OCI-LY7 (cell line): ENCODE results near the gene UBE4A.

ENCODE experiments used
- EZH2phosphoT487 ChIP-seq: fragments of 200-600 bp; sonication (generic); IDR thresholded peaks from 2 replicates; pipeline ENCODE4 v1.6.1; 2018; ENCODE audit warnings: low read depth, borderline replicate concordance, mild to moderate bottlenecking, mixed run types, antibody characterized with exemption, low read length, moderate library complexity, mixed read lengths
- TF ChIP-seq, protein P1 (sequence below): fragments of 200-600 bp; sonication (generic); conservative IDR thresholded peaks from 2 replicates; pipeline ENCODE4 v1.5.1; 2014; ENCODE audit warnings: mild to moderate bottlenecking, antibody characterized with exemption, low read length, moderate library complexity, mixed read lengths

DNA sequence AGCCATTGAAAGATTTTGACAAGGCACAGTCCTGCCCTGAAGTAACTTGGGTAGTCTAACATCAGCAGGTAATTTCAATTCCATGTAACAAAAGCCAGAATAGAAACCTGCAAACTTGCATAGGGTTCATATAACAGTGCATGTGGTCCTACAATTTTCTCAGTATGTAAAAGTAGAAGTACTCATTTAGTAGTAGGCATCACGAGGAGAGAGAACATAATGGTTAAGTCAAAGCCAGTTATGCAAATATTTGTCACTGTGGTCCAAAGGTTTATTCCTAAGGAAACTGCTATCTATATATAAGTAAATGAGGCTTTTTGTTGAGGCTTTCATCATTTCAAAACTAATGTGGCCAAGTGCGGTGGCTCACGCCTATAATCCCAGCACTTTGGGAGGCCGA is 52.1 kb downstream of the UBE4A start:
- TF ChIP-seq, protein P1, sequence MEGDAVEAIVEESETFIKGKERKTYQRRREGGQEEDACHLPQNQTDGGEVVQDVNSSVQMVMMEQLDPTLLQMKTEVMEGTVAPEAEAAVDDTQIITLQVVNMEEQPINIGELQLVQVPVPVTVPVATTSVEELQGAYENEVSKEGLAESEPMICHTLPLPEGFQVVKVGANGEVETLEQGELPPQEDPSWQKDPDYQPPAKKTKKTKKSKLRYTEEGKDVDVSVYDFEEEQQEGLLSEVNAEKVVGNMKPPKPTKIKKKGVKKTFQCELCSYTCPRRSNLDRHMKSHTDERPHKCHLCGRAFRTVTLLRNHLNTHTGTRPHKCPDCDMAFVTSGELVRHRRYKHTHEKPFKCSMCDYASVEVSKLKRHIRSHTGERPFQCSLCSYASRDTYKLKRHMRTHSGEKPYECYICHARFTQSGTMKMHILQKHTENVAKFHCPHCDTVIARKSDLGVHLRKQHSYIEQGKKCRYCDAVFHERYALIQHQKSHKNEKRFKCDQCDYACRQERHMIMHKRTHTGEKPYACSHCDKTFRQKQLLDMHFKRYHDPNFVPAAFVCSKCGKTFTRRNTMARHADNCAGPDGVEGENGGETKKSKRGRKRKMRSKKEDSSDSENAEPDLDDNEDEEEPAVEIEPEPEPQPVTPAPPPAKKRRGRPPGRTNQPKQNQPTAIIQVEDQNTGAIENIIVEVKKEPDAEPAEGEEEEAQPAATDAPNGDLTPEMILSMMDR, result no peak
- TF ChIP-seq EZH2phosphoT487, result no peak
